Transverse colon (tissue), 4 donors: ENCODE measurements around the gene SCART1. TPM values are rescaled to one million over a fixed set of nuclear protein-coding genes. Genes with fewer than 3 reads are reported as not detected.

Experiments used
- DNase-seq: peaks from one replicate; pipeline ENCODE4 v3.0.0-alpha.2; 2019
- H3K27ac ChIP-seq, 4 donors: fragments of 200-600 bp; sonication (generic); 2 replicates each; pipeline ENCODE4 v1.5.1; 2016 to 2018; ENCODE audit warnings: inconsistent platforms in 4 of 4
- H3K27me3 ChIP-seq: fragments of 200-600 bp; sonication (generic); 2 replicates; pipeline ENCODE4 v1.5.1; 2017; ENCODE audit warnings: inconsistent platforms
- H3K36me3 ChIP-seq, 4 donors: fragments of 200-600 bp; sonication (generic); 2 replicates each; pipeline ENCODE4 v1.5.1; 2017 to 2019; ENCODE audit warnings: inconsistent platforms in 4 of 4
- H3K4me1 ChIP-seq, 4 donors: fragments of 200-600 bp; sonication (generic); 2 replicates each; pipeline ENCODE4 v1.5.1; 2017 to 2020; ENCODE audit warnings: inconsistent platforms in 4 of 4
- H3K4me3 ChIP-seq, 4 donors: fragments of 200-600 bp; sonication (generic); 1 replicate in 1 of 4; 2 replicates in 3 of 4; pipeline versions ENCODE4 v1.5.1 to v1.6.1; 2017 to 2019; ENCODE audit warnings: inconsistent platforms in 4 of 4
- H3K9me3 ChIP-seq, 2 donors: fragments of 200-600 bp; sonication (generic); 2 replicates each; pipeline ENCODE4 v1.5.1; 2017 to 2019; ENCODE audit warnings: inconsistent platforms in 2 of 2
- CTCF ChIP-seq, 5 experiments: fragments of 200-600 bp in 3 of 5; fragments of 450-650 bp in 2 of 5; sonication (generic) in 3 of 5; IDR thresholded peaks; 1 replicate in 2 of 5; 2 replicates in 3 of 5; pipeline ENCODE4 v1.5.1; 2016 to 2017; ENCODE audit warnings: antibody characterized with exemption in 5 of 5, inconsistent platforms in 3 of 5, mild to moderate bottlenecking in 2 of 5, moderate library complexity in 1 of 5
- EP300 ChIP-seq: sonication (generic); formaldehyde crosslinking; IDR thresholded peaks from one replicate; pipeline ENCODE4 v1.6.1; 2017; ENCODE audit warnings: antibody characterized with exemption, low read depth
- POLR2A ChIP-seq: fragments of 450-650 bp; IDR thresholded peaks from one replicate; pipeline ENCODE4 v1.6.1; 2016; ENCODE audit warnings: antibody characterized with exemption, mild to moderate bottlenecking, moderate library complexity
- POLR2AphosphoS5 ChIP-seq, 3 donors: sonication (generic); formaldehyde crosslinking; IDR thresholded peaks; one replicate each; pipeline ENCODE4 v1.6.1; 2016; ENCODE audit warnings: antibody characterized with exemption in 3 of 3
- WGBS, 2 donors: methylation state at CpG; one replicate each; pipeline ENCODE4 v1.1.5; 2018; ENCODE audit warnings: low coverage in 1 of 2; 5-methylcytosine and 5-hydroxymethylcytosine counted together
- in situ Hi-C, 4 donors: fragments of 200-750 bp; cut with MboI; loops; one replicate each; pipeline versions ENCODE4 v1.15.0 to v1.15.1; 2017; ENCODE audit warnings: low sequenced_read_pairs in 3 of 4, low pct_ligation_motif_present in 1 of 4, low pct_unique_long_range_greater_than_20kb in 1 of 4
- intact Hi-C: fragments of 100-400 bp; cut with DNase I; formaldehyde crosslinking; loops from one replicate; pipeline ENCODE4 v1.15.1; 2023; ENCODE audit warnings: low total_unique reads
- total RNA-seq, 4 donors: library from RNA; depleted of rRNA; stranded (reverse); fragments of >200 nt; gene quantifications; one replicate each; pipeline ENCODE4 v1.1.0, GENCODE V29; 2016

Gene SCART1
- total RNA-seq, 4 donors from 2014 or later: 1.6 to 6.5 (median 3.1) TPM

- TF ChIP-seq CTCF (IDR thresholded peaks at IDR 0.05) (no peak), POLR2A (no peak), POLR2AphosphoS5 (IDR thresholded peaks at IDR 0.05) (no peak), EP300 (no peak)
- intact Hi-C loops: no loop called here
Observed at GRCh38 chr10:133448120-133448519, 5.6 kb upstream of the SCART1 start.

GRCh38 chr10:133451346-133451745 is 2.4 kb upstream of the SCART1 start:
- intact Hi-C loops: no loop called here
- no peak overlapping the region for H3K4me3 ChIP-seq
- TF ChIP-seq EP300 (no peak), CTCF (IDR thresholded peaks at IDR 0.05) (no peak), POLR2A (no peak), POLR2AphosphoS5 (IDR thresholded peaks at IDR 0.05) (no peak)
- DNase-seq: no peak
- no peak overlapping the region for H3K27ac ChIP-seq
- H3K27me3 ChIP-seq: no peaks in the 10 kb centered on the region
- 55% methylated on average over 4 of the region's 4 CpGs for WGBS, 2 donors
- H3K9me3 ChIP-seq: peaks cover 27 to 29% of the 10 kb centered on the region in 2 donors
- in situ Hi-C loops: no loop called here
- no peaks in the 10 kb centered on the region for H3K36me3 ChIP-seq
- no peaks in the 10 kb centered on the region for H3K4me1 ChIP-seq

More at GRCh38 chr10:133448120-133448519, 5.6 kb upstream of the SCART1 start:
- Histone ChIP-seq H3K4me1 (no peaks in the 10 kb centered on the region), H3K36me3 (no peaks in the 10 kb centered on the region), H3K9me3 (peaks cover 27 to 29% of the 10 kb centered on the region in 2 donors), H3K27ac (no peak overlapping the region), H3K4me3 (no peak overlapping the region), H3K27me3 (no peaks in the 10 kb centered on the region)
- no peak for DNase-seq
- in situ Hi-C loops: no loop called here

GRCh38 chr10:133452453-133452852 is 1.3 kb upstream of the SCART1 start:
- Histone ChIP-seq H3K36me3 (no peaks in the 10 kb centered on the region), H3K9me3 (peaks cover 17 to 18% of the 10 kb centered on the region in 2 donors), H3K27ac (no peak overlapping the region), H3K4me3 (no peak overlapping the region), H3K4me1 (no peaks in the 10 kb centered on the region), H3K27me3 (no peaks in the 10 kb centered on the region)
- in situ Hi-C loops: no loop called here
- intact Hi-C loops: no loop called here
- no peak for TF ChIP-seq POLR2AphosphoS5 (IDR thresholded peaks at IDR 0.05)
- no peak for TF ChIP-seq EP300
- no peak for TF ChIP-seq CTCF (IDR thresholded peaks at IDR 0.05)
- no peak for TF ChIP-seq POLR2A
- DNase-seq: no peak
- WGBS, 2 donors: 82 to 87% methylated on average over 4 of the region's 4 CpGs

- no peak for DNase-seq
- intact Hi-C loops (no loop called here), in situ Hi-C loops (no loop called here)
- 75% methylated on average over 10 of the region's 10 CpGs; no CpG with 5 or more reads in 1 of the 2 donors for WGBS, 2 donors
- no peaks in the 10 kb centered on the region for H3K27me3 ChIP-seq
- H3K4me1 ChIP-seq: no peaks in the 10 kb centered on the region
- H3K36me3 ChIP-seq: no peaks in the 10 kb centered on the region
- H3K9me3 ChIP-seq: peaks cover 0 to under 1% of the 10 kb centered on the region in 2 donors
- TF ChIP-seq POLR2AphosphoS5 (IDR thresholded peaks at IDR 0.05): no peak
- no peak for TF ChIP-seq EP300
- TF ChIP-seq CTCF (IDR thresholded peaks at IDR 0.05): no peak
- no peak for TF ChIP-seq POLR2A
- no peak overlapping the region for H3K4me3 ChIP-seq
- no peak overlapping the region for H3K27ac ChIP-seq
Observed at GRCh38 chr10:133454204-133454893, 604 bp downstream of the SCART1 start.
